ENCODE data around the gene DDX23. TPM values are rescaled to one million over a fixed set of nuclear protein-coding genes. Genes with fewer than 3 reads are reported as not detected.

DDX23 gene
- total RNA-seq, 1 experiment from 2014 or later: 151 TPM

- H3K27ac Mint-ChIP-seq (ENCODE audit: unreplicated experiment): peak overlapping the region; percentile 36
- TF ChIP-seq CTCF (IDR thresholded peaks at IDR 0.05; ENCODE audit: insufficient read depth in 1 of 2, low read depth in 1 of 2, low read length in 1 of 2, severe bottlenecking in 1 of 2, unreplicated experiment in 1 of 2): no peak
- H3K36me3 Mint-ChIP-seq (ENCODE audit: insufficient read depth, unreplicated experiment): peaks cover 59% of the 10 kb centered on the region
- H3K4me3 Mint-ChIP-seq (ENCODE audit: unreplicated experiment): no peak overlapping the region
- no peak for DNase-seq
- intact Hi-C loops (cut with micrococcal nuclease; ENCODE audit: unreplicated experiment): no loop called here
- BruUV-seq (replicated peaks): no TSS peak
- no peaks in the 10 kb centered on the region for H3K4me1 Mint-ChIP-seq (ENCODE audit: low read depth, unreplicated experiment)
- no peaks in the 10 kb centered on the region; the same call in none of the 2 replicates for H3K36me3 ChIP-seq (ENCODE audit: control insufficient read depth, insufficient read depth, low read length)
- H3K27me3 ChIP-seq (replicated peaks; ENCODE audit: control insufficient read depth, insufficient read depth, low read length): no peaks in the 10 kb centered on the region
- no peaks in the 10 kb centered on the region for H3K9me3 ChIP-seq
- ChIA-PET POLR2A (interaction anchor here (0.6 kb wide), 1 partner anchor 270 kb away, joined by 9 read pairs; no protein-coding TSS in a partner anchor), CTCF (interaction anchor here (0.6 kb wide), 1 partner anchor 77 kb away, joined by 5 read pairs; no protein-coding TSS in a partner anchor)
- H3K4me1 ChIP-seq: no peaks in the 10 kb centered on the region
- no peaks in the 10 kb centered on the region for H3K27me3 Mint-ChIP-seq (ENCODE audit: insufficient read depth, unreplicated experiment)
- H3K4me3 ChIP-seq (ENCODE audit: low read depth, low read length): no peak overlapping the region
- no peaks in the 10 kb centered on the region for H3K9me3 Mint-ChIP-seq (ENCODE audit: unreplicated experiment)
Measured at GRCh38 chr12:48828841-48829575, 23.0 kb downstream of the DDX23 start.

DNA sequence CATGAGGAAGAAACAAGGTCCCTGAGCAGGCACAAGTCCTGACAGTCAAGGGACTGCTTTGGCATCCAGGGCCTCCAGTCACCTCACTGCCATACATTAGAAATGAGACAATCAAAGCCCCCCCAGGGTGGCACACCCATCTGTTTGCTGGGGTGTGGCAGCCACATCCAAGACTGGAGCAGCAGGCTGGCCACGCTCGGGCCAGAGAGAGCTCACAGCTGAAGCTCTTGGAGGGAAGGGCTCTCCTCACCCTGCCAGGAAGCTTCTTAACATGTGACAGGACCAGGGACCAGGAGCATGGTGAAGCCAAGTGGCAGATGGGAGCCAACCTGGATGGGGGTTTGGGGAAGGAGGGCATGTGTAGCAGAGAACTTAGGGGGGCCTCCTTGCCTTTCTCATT lies 23.7 kb downstream of the DDX23 start:
- H3K4me1 ChIP-seq: no peaks in the 10 kb centered on the region
- ChIA-PET CTCF (no interaction called here), POLR2A (no interaction called here)
- no peaks in the 10 kb centered on the region; the same call in none of the 2 replicates for H3K36me3 ChIP-seq (ENCODE audit: control insufficient read depth, insufficient read depth, low read length)
- no peaks in the 10 kb centered on the region for H3K9me3 Mint-ChIP-seq (ENCODE audit: unreplicated experiment)
- H3K27me3 ChIP-seq (replicated peaks; ENCODE audit: control insufficient read depth, insufficient read depth, low read length): no peaks in the 10 kb centered on the region
- TF ChIP-seq CTCF (IDR thresholded peaks at IDR 0.05; ENCODE audit: insufficient read depth in 1 of 2, low read depth in 1 of 2, low read length in 1 of 2, severe bottlenecking in 1 of 2, unreplicated experiment in 1 of 2): no peak
- no peaks in the 10 kb centered on the region for H3K9me3 ChIP-seq
- H3K4me3 Mint-ChIP-seq (ENCODE audit: unreplicated experiment): no peak overlapping the region
- intact Hi-C loops (cut with micrococcal nuclease; ENCODE audit: unreplicated experiment): no loop called here
- no peaks in the 10 kb centered on the region for H3K27me3 Mint-ChIP-seq (ENCODE audit: insufficient read depth, unreplicated experiment)
- no TSS peak for BruUV-seq (replicated peaks)
- H3K36me3 Mint-ChIP-seq (ENCODE audit: insufficient read depth, unreplicated experiment): peaks cover 55% of the 10 kb centered on the region
- no peak for DNase-seq
- H3K4me1 Mint-ChIP-seq (ENCODE audit: low read depth, unreplicated experiment): no peaks in the 10 kb centered on the region
- H3K4me3 ChIP-seq (ENCODE audit: low read depth, low read length): no peak overlapping the region
- peak overlapping the region; percentile 36 for H3K27ac Mint-ChIP-seq (ENCODE audit: unreplicated experiment)

DNA sequence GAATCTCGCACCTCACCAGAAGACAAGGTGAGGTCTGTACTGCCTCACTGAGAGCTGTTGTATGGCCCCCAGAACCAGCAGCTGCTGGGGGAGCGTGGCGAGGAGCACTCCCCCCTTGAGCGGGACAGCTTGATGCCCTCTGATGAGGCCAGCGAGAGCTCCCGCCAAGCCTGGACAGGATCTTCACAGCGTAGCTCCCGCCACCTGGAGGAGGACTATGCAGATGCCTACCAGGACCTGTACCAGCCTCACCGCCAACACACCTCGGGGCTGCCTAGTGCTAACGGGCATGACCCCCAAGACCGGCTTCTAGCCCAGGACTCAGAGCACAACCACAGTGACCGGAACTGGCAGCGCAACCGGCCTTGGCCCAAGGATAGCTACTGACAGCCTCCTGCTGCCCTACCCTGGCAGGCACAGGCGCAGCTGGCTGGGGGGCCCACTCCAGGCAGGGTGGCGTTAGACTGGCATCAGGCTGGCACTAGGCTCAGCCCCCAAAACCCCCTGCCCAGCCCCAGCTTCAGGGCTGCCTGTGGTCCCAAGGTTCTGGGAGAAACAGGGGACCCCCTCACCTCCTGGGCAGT lies 24.4 kb downstream of the DDX23 start:
- no peaks in the 10 kb centered on the region for H3K4me1 ChIP-seq
- intact Hi-C loops (cut with micrococcal nuclease; ENCODE audit: unreplicated experiment): no loop called here
- H3K36me3 ChIP-seq (ENCODE audit: control insufficient read depth, insufficient read depth, low read length): no peaks in the 10 kb centered on the region; the same call in none of the 2 replicates
- no peaks in the 10 kb centered on the region for H3K9me3 ChIP-seq
- H3K4me3 ChIP-seq (ENCODE audit: low read depth, low read length): no peak overlapping the region
- Mint-ChIP-seq H3K4me3 (ENCODE audit: unreplicated experiment) (no peak overlapping the region), H3K27me3 (ENCODE audit: insufficient read depth, unreplicated experiment) (no peaks in the 10 kb centered on the region), H3K27ac (ENCODE audit: unreplicated experiment) (no peak overlapping the region), H3K9me3 (ENCODE audit: unreplicated experiment) (no peaks in the 10 kb centered on the region), H3K36me3 (ENCODE audit: insufficient read depth, unreplicated experiment) (peaks cover 51% of the 10 kb centered on the region), H3K4me1 (ENCODE audit: low read depth, unreplicated experiment) (peaks cover under 1% of the 10 kb centered on the region)
- BruUV-seq (replicated peaks): no TSS peak
- CTCF ChIA-PET: interaction anchor here (1.0 kb wide), 1 partner anchor 12 kb away, joined by 5 read pairs; no protein-coding TSS in a partner anchor
- POLR2A ChIA-PET: interaction anchor here (0.8 kb wide), 1 partner anchor 38 kb away, joined by 3 read pairs; no protein-coding TSS in a partner anchor
- TF ChIP-seq CTCF (IDR thresholded peaks at IDR 0.05; ENCODE audit: insufficient read depth in 1 of 2, low read depth in 1 of 2, low read length in 1 of 2, severe bottlenecking in 1 of 2, unreplicated experiment in 1 of 2): no peak
- no peak for DNase-seq
- no peaks in the 10 kb centered on the region for H3K27me3 ChIP-seq (replicated peaks; ENCODE audit: control insufficient read depth, insufficient read depth, low read length)
